Measurements from ENCODE around the gene PYY. TPM values are rescaled to one million over a fixed set of nuclear protein-coding genes. Genes with fewer than 3 reads are reported as not detected.
"Not testable (repeated sequence)": the region's sequence is repeated elsewhere in the genome, so short reads cannot be mapped to it uniquely, and the experiment has no call there.

PYY gene
- total and polyA plus RNA-seq, 4 donors: 0.05 to 0.25 TPM; not detected in 2

- WGBS, 2 donors: 90 to 98% methylated on average over 2 of the region's 2 CpGs
Observed at GRCh38 chr17:43961954-43962353, 8.2 kb upstream of the PYY start.

GRCh38 chr17:43961292-43961691 lies 7.6 kb upstream of the PYY start:
- not testable (repeated sequence) for H3K27ac ChIP-seq (ENCODE audit: low read depth in 1 of 2, low read length in 1 of 2); ATAC-seq (ENCODE audit: insufficient read depth, low FRiP score)
- WGBS, 2 donors: 95% methylated on average over 6 of the region's 6 CpGs

More at GRCh38 chr17:43961954-43962353, 8.2 kb upstream of the PYY start:
- H3K27ac ChIP-seq (ENCODE audit: low read depth in 1 of 2, low read length in 1 of 2): no peak overlapping the region
- DNase-seq (no peak), ATAC-seq (ENCODE audit: insufficient read depth, low FRiP score) (no peak)
- peaks cover 0 to 7% (median 0%) of the 10 kb centered on the region in 3 donors for H3K27me3 ChIP-seq (ENCODE audit: control insufficient read depth in 3 of 3, insufficient read depth in 3 of 3, low read length in 2 of 3)
- no peaks in the 10 kb centered on the region for H3K4me1 ChIP-seq (ENCODE audit: control insufficient read depth in 5 of 5, insufficient read depth in 5 of 5, low read length in 5 of 5)
- H3K9ac ChIP-seq (ENCODE audit: insufficient read depth in 1 of 2, low read length in 2 of 2): no peak overlapping the region
- H3K9me3 ChIP-seq (ENCODE audit: control insufficient read depth in 4 of 4, insufficient read depth in 3 of 4, low read length in 3 of 4): no peaks in the 10 kb centered on the region
- no peaks in the 10 kb centered on the region for H3K36me3 ChIP-seq (ENCODE audit: control insufficient read depth in 4 of 4, insufficient read depth in 4 of 4, low read length in 4 of 4)
- TF ChIP-seq CTCF (IDR thresholded peaks at IDR 0.05; ENCODE audit: control extremely low read depth, extremely low read depth): no peak
- H3K4me3 ChIP-seq: no peak overlapping the region

GRCh38 chr17:43958748-43959352 lies 5.1 kb upstream of the PYY start:
- Histone ChIP-seq H3K27me3 (ENCODE audit: control insufficient read depth in 3 of 3, insufficient read depth in 3 of 3, low read length in 2 of 3) (peaks cover 0 to 15% (median 9%) of the 10 kb centered on the region in 3 donors), H3K9me3 (ENCODE audit: control insufficient read depth in 4 of 4, insufficient read depth in 3 of 4, low read length in 3 of 4) (no peaks in the 10 kb centered on the region), H3K36me3 (ENCODE audit: control insufficient read depth in 4 of 4, insufficient read depth in 4 of 4, low read length in 4 of 4) (no peaks in the 10 kb centered on the region), H3K27ac (ENCODE audit: low read depth in 1 of 2, low read length in 1 of 2) (no peak overlapping the region), H3K4me3 (no peak overlapping the region), H3K4me1 (ENCODE audit: control insufficient read depth in 5 of 5, insufficient read depth in 5 of 5, low read length in 5 of 5) (no peaks in the 10 kb centered on the region), H3K9ac (ENCODE audit: insufficient read depth in 1 of 2, low read length in 2 of 2) (no peak overlapping the region)
- ATAC-seq (ENCODE audit: insufficient read depth, low FRiP score): no peak
- no peak for DNase-seq
- 64 to 77% methylated on average over 2 of the region's 2 CpGs for WGBS, 2 donors
- TF ChIP-seq CTCF (IDR thresholded peaks at IDR 0.05; ENCODE audit: control extremely low read depth, extremely low read depth): no peak

More at GRCh38 chr17:43961292-43961691, 7.6 kb upstream of the PYY start:
- H3K27me3 ChIP-seq (ENCODE audit: control insufficient read depth in 3 of 3, insufficient read depth in 3 of 3, low read length in 2 of 3); H3K9ac ChIP-seq (ENCODE audit: insufficient read depth in 1 of 2, low read length in 2 of 2); H3K9me3 ChIP-seq (ENCODE audit: control insufficient read depth in 4 of 4, insufficient read depth in 3 of 4, low read length in 3 of 4); H3K36me3 ChIP-seq (ENCODE audit: control insufficient read depth in 4 of 4, insufficient read depth in 4 of 4, low read length in 4 of 4); H3K4me3 ChIP-seq; DNase-seq; H3K4me1 ChIP-seq (ENCODE audit: control insufficient read depth in 5 of 5, insufficient read depth in 5 of 5, low read length in 5 of 5): not testable (repeated sequence)

GRCh38 chr17:43956222-43956621 lies 2.5 kb upstream of the PYY start:
- no peak for ATAC-seq (ENCODE audit: insufficient read depth, low FRiP score)
- 90 to 91% methylated on average over 7 to 8 of the region's 8 CpGs for WGBS, 2 donors
- H3K27me3 ChIP-seq (ENCODE audit: control insufficient read depth in 3 of 3, insufficient read depth in 3 of 3, low read length in 2 of 3): peaks cover 0 to 33% (median 25%) of the 10 kb centered on the region in 3 donors

More at GRCh38 chr17:43956222-43956621, 2.5 kb upstream of the PYY start:
- Histone ChIP-seq H3K4me3 (no peak overlapping the region), H3K9ac (ENCODE audit: insufficient read depth in 1 of 2, low read length in 2 of 2) (no peak overlapping the region), H3K27ac (ENCODE audit: low read depth in 1 of 2, low read length in 1 of 2) (no peak overlapping the region), H3K9me3 (ENCODE audit: control insufficient read depth in 4 of 4, insufficient read depth in 3 of 4, low read length in 3 of 4) (peaks cover 0 to 4% (median 0%) of the 10 kb centered on the region in 4 donors), H3K36me3 (ENCODE audit: control insufficient read depth in 4 of 4, insufficient read depth in 4 of 4, low read length in 4 of 4) (no peaks in the 10 kb centered on the region), H3K4me1 (ENCODE audit: control insufficient read depth in 5 of 5, insufficient read depth in 5 of 5, low read length in 5 of 5) (peaks cover 0 to 8% (median 5%) of the 10 kb centered on the region in 5 donors)
- no peak for TF ChIP-seq CTCF (IDR thresholded peaks at IDR 0.05; ENCODE audit: control extremely low read depth, extremely low read depth)
- DNase-seq: no peak

All from lung (tissue), 12 donors.